Right cardiac atrium (tissue), 5 donors: Measurements from ENCODE around the gene LIMCH1. TPM values are rescaled to one million over a fixed set of nuclear protein-coding genes. Genes with fewer than 3 reads are reported as not detected.
A peak's percentile ranks its signal among the peaks of the same experiment; 100 is the strongest.

Source experiments
- ATAC-seq, 2 donors: fragments of 200-7000 bp; cut with Tn5 transposase; one replicate each; pipeline versions ENCODE4 v1.8.0 to v1.9.1; 2020; ENCODE audit warnings: moderate library complexity in 2 of 2, mild to moderate bottlenecking in 1 of 2
- DNase-seq, 3 donors: peaks; one replicate each; pipeline ENCODE4 v3.0.0-alpha.2; 2020
- H3K27ac ChIP-seq: one replicate; pipeline ENCODE4 v1.5.1; 2013; ENCODE audit warnings: mild to moderate bottlenecking, low read length, control low read depth, moderate library complexity
- H3K27me3 ChIP-seq: one replicate; pipeline ENCODE4 v1.6.1; 2013; ENCODE audit not compliant: control insufficient read depth, insufficient read depth
- H3K4me1 ChIP-seq: one replicate; pipeline ENCODE4 v1.6.1; 2013; ENCODE audit warnings: low read length; ENCODE audit not compliant: control insufficient read depth, insufficient read depth
- H3K4me3 ChIP-seq: one replicate; pipeline ENCODE4 v1.5.1; 2013; ENCODE audit warnings: low read length, control low read depth
- H3K9me3 ChIP-seq: one replicate; pipeline ENCODE4 v1.6.1; 2013; ENCODE audit warnings: low read length; ENCODE audit not compliant: control insufficient read depth
- WGBS: extraction: QIAGEN DNeasy Blood & Tissue Kit; methylation state at CpG from one replicate; pipeline ENCODE4 v1.1.7; 2013; 5-methylcytosine and 5-hydroxymethylcytosine counted together
- intact Hi-C, 4 donors: fragments of 100-400 bp; cut with DNase I; formaldehyde crosslinking; loops; one replicate each; pipeline versions ENCODE4 v1.11.0 to v1.14.0; 2022 to 2023
- polyA plus RNA-seq: library from polyadenylated mRNA; stranded (reverse); fragments of 200-250 nt; gene quantifications from one replicate; pipeline ENCODE4 v1.2.3, GENCODE V29; 2013
- total RNA-seq, 4 donors: library from RNA; stranded (reverse); fragmentation: NEBNext Ultra II Directional; extraction: Animal tissue kit (Norgen Biotek cat#: 25700); gene quantifications; one replicate each; pipeline ENCODE4 v1.2.1, GENCODE V29; 2021
- donor health status: healthy with polysubstance abuse.
- donor health status: DM: no; HTN: yes; CAD: no.
- donor health status: DM: no; HTN: no; CAD: no.
- donor health status: DM: no; HTN: yes; CAD: no; lungs with severe emphysema.
- donor health status: DM: yes; HTN: yes; CAD: no.

LIMCH1 gene
- total and polyA plus RNA-seq, 5 donors: 43.3 to 248 (median 184) TPM

GRCh38 chr4:41609851-41610250, 71.9 kb downstream of the LIMCH1 start:
- no peak for DNase-seq
- intact Hi-C loops: loop anchor here in 1 of 4 donors (10.0 kb wide), 1 partner anchor 155 kb away; no protein-coding TSS in a partner anchor
- no peaks in the 10 kb centered on the region for H3K27me3 ChIP-seq
- 80% methylated on average over 5 of the region's 5 CpGs for WGBS
- no peaks in the 10 kb centered on the region for H3K9me3 ChIP-seq
- no peak overlapping the region for H3K27ac ChIP-seq
- H3K4me1 ChIP-seq: peaks cover 9% of the 10 kb centered on the region
- H3K4me3 ChIP-seq: no peak overlapping the region
- ATAC-seq: no peak

- WGBS: 96% methylated on average over 3 of the region's 3 CpGs
- intact Hi-C loops: loop anchor here in 1 of 4 donors (10.0 kb wide), 1 partner anchor 156 kb away; no protein-coding TSS in a partner anchor
- no peak for DNase-seq
- Histone ChIP-seq H3K9me3 (no peaks in the 10 kb centered on the region), H3K4me1 (peaks cover 9% of the 10 kb centered on the region), H3K27me3 (no peaks in the 10 kb centered on the region), H3K4me3 (no peak overlapping the region), H3K27ac (no peak overlapping the region)
- no peak for ATAC-seq
These were observed 72.5 kb downstream of the LIMCH1 start for GRCh38 chr4:41610474-41610873.

GRCh38 chr4:41611124-41611838, 73.3 kb downstream of the LIMCH1 start:
- DNase-seq: no peak
- Histone ChIP-seq H3K27me3 (no peaks in the 10 kb centered on the region), H3K4me1 (peaks cover 9% of the 10 kb centered on the region), H3K27ac (no peak overlapping the region), H3K4me3 (no peak overlapping the region), H3K9me3 (no peaks in the 10 kb centered on the region)
- 77% methylated on average over 1 of the region's 1 CpG for WGBS
- intact Hi-C loops: loop anchor here in 1 of 4 donors (10.0 kb wide), 1 partner anchor 156 kb away; no protein-coding TSS in a partner anchor
- ATAC-seq: no peak

GRCh38 chr4:41611881-41612871, 74.2 kb downstream of the LIMCH1 start:
- WGBS: 16% methylated on average over 14 of the region's 14 CpGs
- Histone ChIP-seq H3K27me3 (no peaks in the 10 kb centered on the region), H3K27ac (peak overlapping the region; percentile 82), H3K4me3 (peak overlapping the region; percentile 17), H3K4me1 (peaks cover 9% of the 10 kb centered on the region), H3K9me3 (no peaks in the 10 kb centered on the region)
- ATAC-seq (peak; percentile 95 to 96), DNase-seq (peak; percentile 74 to 89 (median 89))
- intact Hi-C loops: loop anchor here in 1 of 4 donors (10.0 kb wide), 1 partner anchor 157 kb away; no protein-coding TSS in a partner anchor

GRCh38 chr4:41613386-41613785, 75.4 kb downstream of the LIMCH1 start:
- peak overlapping the region; percentile 17 for H3K4me3 ChIP-seq
- H3K27me3 ChIP-seq: no peaks in the 10 kb centered on the region
- intact Hi-C loops: loop anchor here in 1 of 4 donors (10.0 kb wide), 1 partner anchor 159 kb away; no protein-coding TSS in a partner anchor
- 54% methylated on average over 15 of the region's 15 CpGs for WGBS
- peaks cover 9% of the 10 kb centered on the region for H3K4me1 ChIP-seq
- DNase-seq: peak in 1 of 3 donors; percentile 13
- peak overlapping the region; percentile 30 for H3K27ac ChIP-seq
- ATAC-seq: peak; percentile 25 to 40
- H3K9me3 ChIP-seq: no peaks in the 10 kb centered on the region

GRCh38 chr4:41613821-41614220, 75.9 kb downstream of the LIMCH1 start:
- intact Hi-C loops: loop anchor here in 1 of 4 donors (10.0 kb wide), 1 partner anchor 159 kb away; no protein-coding TSS in a partner anchor
- no peak overlapping the region for H3K4me3 ChIP-seq
- peak overlapping the region; percentile 45 for H3K27ac ChIP-seq
- H3K9me3 ChIP-seq: no peaks in the 10 kb centered on the region
- H3K27me3 ChIP-seq: no peaks in the 10 kb centered on the region
- H3K4me1 ChIP-seq: peaks cover 9% of the 10 kb centered on the region
- no peak for DNase-seq
- peak; percentile 49 to 62 for ATAC-seq
- 53% methylated on average over 1 of the region's 1 CpG for WGBS

GRCh38 chr4:41614519-41614918, 76.6 kb downstream of the LIMCH1 start:
- H3K27ac ChIP-seq: no peak overlapping the region
- H3K4me1 ChIP-seq: peaks cover 9% of the 10 kb centered on the region
- H3K27me3 ChIP-seq: no peaks in the 10 kb centered on the region
- WGBS: 79% methylated on average over 2 of the region's 2 CpGs
- intact Hi-C loops: loop anchor here in 1 of 4 donors (10.0 kb wide), 1 partner anchor 160 kb away; no protein-coding TSS in a partner anchor
- DNase-seq (no peak), ATAC-seq (no peak)
- no peak overlapping the region for H3K4me3 ChIP-seq
- no peaks in the 10 kb centered on the region for H3K9me3 ChIP-seq

GRCh38 chr4:41619161-41619560, 81.2 kb downstream of the LIMCH1 start:
- 89% methylated on average over 16 of the region's 16 CpGs for WGBS
- intact Hi-C loops: loop anchor here in 1 of 4 donors (10.0 kb wide), 1 partner anchor 164 kb away; no protein-coding TSS in a partner anchor
- Histone ChIP-seq H3K27ac (no peak overlapping the region), H3K9me3 (no peaks in the 10 kb centered on the region), H3K4me1 (no peaks in the 10 kb centered on the region), H3K4me3 (no peak overlapping the region), H3K27me3 (no peaks in the 10 kb centered on the region)
- no peak for ATAC-seq
- DNase-seq: peak in 1 of 3 donors; percentile 41

GRCh38 chr4:41620594-41621256, 82.8 kb downstream of the LIMCH1 start:
- no peak overlapping the region for H3K27ac ChIP-seq
- no peaks in the 10 kb centered on the region for H3K27me3 ChIP-seq
- 78% methylated on average over 5 of the region's 5 CpGs for WGBS
- peak in 1 of 2 donors; percentile 69 for ATAC-seq
- intact Hi-C loops: no loop called here
- no peaks in the 10 kb centered on the region for H3K9me3 ChIP-seq
- DNase-seq: peak in 1 of 3 donors; percentile 39
- no peak overlapping the region for H3K4me3 ChIP-seq
- H3K4me1 ChIP-seq: no peaks in the 10 kb centered on the region

GRCh38 chr4:41622787-41623186, 84.8 kb downstream of the LIMCH1 start:
- Histone ChIP-seq H3K4me3 (no peak overlapping the region), H3K27me3 (no peaks in the 10 kb centered on the region), H3K9me3 (no peaks in the 10 kb centered on the region), H3K27ac (no peak overlapping the region), H3K4me1 (no peaks in the 10 kb centered on the region)
- ATAC-seq (no peak), DNase-seq (no peak)
- intact Hi-C loops: no loop called here
- 70% methylated on average over 2 of the region's 2 CpGs for WGBS
